ENCODE data around the gene DTNBP1.

DTNBP1 gene

DNA sequence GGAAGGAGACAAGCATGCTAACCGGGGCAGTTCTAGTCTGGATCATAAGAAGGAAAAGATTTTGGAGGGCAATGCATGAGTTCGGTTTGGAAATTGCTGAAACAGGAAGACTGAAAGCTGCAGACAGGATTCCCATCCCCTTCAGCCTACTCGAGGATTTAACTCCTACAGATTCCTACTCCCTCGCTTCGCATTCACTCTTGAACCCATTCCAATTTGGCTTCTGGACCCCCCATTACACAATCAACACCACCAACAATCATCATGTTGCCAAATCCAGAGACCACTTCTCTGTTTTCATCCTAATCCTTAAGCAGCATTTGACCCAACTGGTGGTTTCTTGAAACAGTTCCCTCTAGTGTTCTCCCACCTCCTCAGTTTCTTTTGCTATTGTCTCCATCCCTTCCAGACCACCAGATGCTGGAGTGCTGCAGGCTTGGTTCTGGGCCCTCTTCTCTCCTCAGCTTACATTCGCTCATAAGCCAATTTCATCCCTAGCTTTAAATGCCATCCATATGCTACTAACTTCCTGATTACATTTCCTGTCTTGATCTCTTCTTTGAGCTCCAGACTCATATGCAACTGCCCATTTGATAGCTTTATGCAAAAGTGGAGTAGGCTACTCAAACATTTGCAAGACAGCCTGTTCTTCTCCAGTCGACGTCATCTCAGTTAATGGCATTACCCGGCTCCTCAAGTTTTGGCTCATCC is 66.5 kb downstream of the DTNBP1 start:
- Histone ChIP-seq H3K4me3 (ENCODE audit: low read length) (no peak overlapping the region), H3K27me3 (ENCODE audit: control insufficient read depth, insufficient read depth, low read length) (no peaks in the 10 kb centered on the region), H3K36me3 (ENCODE audit: control insufficient read depth, insufficient read depth, low read length) (no peaks in the 10 kb centered on the region), H3K4me1 (ENCODE audit: control insufficient read depth, insufficient read depth, low read length) (no peaks in the 10 kb centered on the region), H3K9ac (ENCODE audit: low read length) (no peak overlapping the region), H3K9me3 (ENCODE audit: control insufficient read depth, low read length) (no peaks in the 10 kb centered on the region)

DNA sequence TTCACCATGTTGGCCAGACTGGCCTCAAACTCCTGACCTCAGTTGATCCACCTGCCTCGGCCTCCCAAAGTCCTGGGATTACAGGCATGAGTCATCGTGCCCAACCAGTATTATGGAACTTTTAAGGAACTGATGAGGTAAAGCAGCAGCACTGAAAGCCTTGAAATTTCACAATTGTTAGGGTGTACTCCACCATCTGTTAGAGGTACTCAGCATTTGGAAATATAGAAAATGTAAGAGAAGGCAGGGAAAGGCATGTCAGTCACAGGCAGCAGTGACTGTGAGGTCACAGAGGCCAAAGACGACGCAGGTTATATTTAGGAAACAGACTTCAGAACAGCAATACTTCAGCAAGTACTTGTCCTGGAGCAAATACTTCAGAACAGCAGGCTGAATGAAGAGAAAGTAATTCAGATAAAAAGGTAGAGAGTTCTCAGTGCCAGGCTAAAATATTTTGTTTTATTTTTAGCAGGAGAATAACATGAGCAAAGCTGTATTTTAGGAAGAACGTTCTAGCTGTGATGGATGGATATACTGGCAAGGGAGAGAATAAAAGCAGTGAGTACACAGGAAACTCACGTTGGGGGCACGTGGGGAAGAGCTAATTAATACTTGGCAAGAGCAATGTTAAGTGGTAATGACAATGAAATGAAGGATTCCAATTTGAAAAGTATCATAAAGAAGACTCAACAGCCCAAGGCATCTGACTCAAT is 67.2 kb downstream of the DTNBP1 start:
- Histone ChIP-seq H3K9ac (ENCODE audit: low read length) (no peak overlapping the region), H3K36me3 (ENCODE audit: control insufficient read depth, insufficient read depth, low read length) (no peaks in the 10 kb centered on the region), H3K27me3 (ENCODE audit: control insufficient read depth, insufficient read depth, low read length) (no peaks in the 10 kb centered on the region), H3K4me1 (ENCODE audit: control insufficient read depth, insufficient read depth, low read length) (no peaks in the 10 kb centered on the region), H3K9me3 (ENCODE audit: control insufficient read depth, low read length) (no peaks in the 10 kb centered on the region), H3K4me3 (ENCODE audit: low read length) (no peak overlapping the region)

DNA sequence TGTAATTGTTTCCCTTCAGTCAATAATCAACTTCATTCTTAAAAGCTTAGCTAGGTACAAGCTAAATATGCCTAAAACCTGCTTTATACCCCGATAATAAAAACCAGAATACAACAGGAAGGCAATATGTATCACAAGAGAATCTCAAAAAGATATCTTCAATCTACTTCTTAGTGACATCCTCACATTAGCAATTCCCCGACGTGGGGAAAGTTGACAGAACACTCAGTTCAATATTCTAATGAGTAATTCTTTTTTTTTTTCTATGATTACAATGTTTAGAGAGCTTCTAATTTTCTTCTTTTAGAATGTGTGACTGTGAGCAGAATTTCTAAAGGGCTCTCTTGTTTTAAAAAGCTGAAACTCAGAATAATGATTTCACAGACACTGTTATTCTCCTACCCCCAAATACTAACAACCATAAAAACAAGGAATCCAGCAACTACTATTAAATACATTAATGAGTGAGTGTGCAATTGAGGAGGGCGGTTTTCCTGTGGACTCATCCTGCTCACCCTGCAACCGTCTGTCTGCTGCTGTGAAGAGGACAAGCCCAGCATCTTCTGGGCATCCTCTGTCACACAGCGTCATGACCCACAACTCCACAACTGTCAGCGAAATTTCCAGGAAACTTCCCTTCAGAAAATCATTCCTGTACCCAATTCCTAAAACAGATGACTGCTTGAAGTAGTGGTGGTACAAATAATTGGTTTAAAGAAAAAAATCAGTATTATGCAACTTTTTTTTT is 68.1 kb downstream of the DTNBP1 start:
- Histone ChIP-seq H3K36me3 (ENCODE audit: control insufficient read depth, insufficient read depth, low read length) (no peaks in the 10 kb centered on the region), H3K4me3 (ENCODE audit: low read length) (no peak overlapping the region), H3K4me1 (ENCODE audit: control insufficient read depth, insufficient read depth, low read length) (no peaks in the 10 kb centered on the region), H3K9ac (ENCODE audit: low read length) (no peak overlapping the region), H3K27me3 (ENCODE audit: control insufficient read depth, insufficient read depth, low read length) (no peaks in the 10 kb centered on the region), H3K9me3 (ENCODE audit: control insufficient read depth, low read length) (no peaks in the 10 kb centered on the region)

DNA sequence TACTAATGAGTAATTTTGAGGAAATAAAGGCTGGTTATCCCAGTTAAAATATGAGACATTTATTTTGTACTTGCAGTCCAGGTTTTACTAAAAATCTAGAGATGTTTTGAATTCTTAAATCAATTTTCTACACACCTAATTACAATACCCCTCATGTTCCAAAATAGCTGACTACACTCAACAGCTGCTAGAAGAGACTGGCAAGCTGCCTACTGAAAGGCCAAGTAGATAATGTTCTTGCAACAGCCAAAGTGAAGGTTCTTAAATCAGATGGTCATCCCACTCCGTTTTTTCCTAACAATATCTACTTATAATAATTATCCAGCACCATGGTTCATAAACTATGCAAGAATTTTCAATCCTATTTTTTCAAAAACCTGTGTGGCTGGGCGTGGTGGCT is 69.0 kb downstream of the DTNBP1 start:
- Histone ChIP-seq H3K4me3 (ENCODE audit: low read length) (no peak overlapping the region), H3K36me3 (ENCODE audit: control insufficient read depth, insufficient read depth, low read length) (no peaks in the 10 kb centered on the region), H3K4me1 (ENCODE audit: control insufficient read depth, insufficient read depth, low read length) (no peaks in the 10 kb centered on the region), H3K27me3 (ENCODE audit: control insufficient read depth, insufficient read depth, low read length) (no peaks in the 10 kb centered on the region), H3K9me3 (ENCODE audit: control insufficient read depth, low read length) (no peaks in the 10 kb centered on the region), H3K9ac (ENCODE audit: low read length) (no peak overlapping the region)

DNA sequence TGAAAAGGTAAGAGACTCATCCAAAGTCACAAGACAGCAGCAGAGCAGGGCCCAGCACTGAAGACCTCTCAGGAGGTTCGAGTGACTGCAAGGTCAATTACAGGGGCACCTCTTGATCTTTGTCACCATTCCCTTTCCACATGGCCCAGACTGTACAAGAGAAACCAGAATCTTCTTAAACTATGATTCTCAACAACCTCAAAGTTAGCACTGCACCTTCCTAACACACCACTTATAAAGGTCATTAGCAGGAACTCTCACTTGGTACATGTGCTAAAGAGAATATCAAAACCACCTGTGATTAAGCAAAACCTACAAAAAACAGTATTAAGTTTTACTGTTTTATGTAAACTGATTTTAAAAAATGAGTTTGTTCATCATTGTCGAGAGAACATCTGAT is 70.2 kb downstream of the DTNBP1 start:
- Histone ChIP-seq H3K36me3 (ENCODE audit: control insufficient read depth, insufficient read depth, low read length) (no peaks in the 10 kb centered on the region), H3K4me1 (ENCODE audit: control insufficient read depth, insufficient read depth, low read length) (no peaks in the 10 kb centered on the region), H3K9ac (ENCODE audit: low read length) (no peak overlapping the region), H3K9me3 (ENCODE audit: control insufficient read depth, low read length) (no peaks in the 10 kb centered on the region), H3K4me3 (ENCODE audit: low read length) (no peak overlapping the region), H3K27me3 (ENCODE audit: control insufficient read depth, insufficient read depth, low read length) (no peaks in the 10 kb centered on the region)

DNA sequence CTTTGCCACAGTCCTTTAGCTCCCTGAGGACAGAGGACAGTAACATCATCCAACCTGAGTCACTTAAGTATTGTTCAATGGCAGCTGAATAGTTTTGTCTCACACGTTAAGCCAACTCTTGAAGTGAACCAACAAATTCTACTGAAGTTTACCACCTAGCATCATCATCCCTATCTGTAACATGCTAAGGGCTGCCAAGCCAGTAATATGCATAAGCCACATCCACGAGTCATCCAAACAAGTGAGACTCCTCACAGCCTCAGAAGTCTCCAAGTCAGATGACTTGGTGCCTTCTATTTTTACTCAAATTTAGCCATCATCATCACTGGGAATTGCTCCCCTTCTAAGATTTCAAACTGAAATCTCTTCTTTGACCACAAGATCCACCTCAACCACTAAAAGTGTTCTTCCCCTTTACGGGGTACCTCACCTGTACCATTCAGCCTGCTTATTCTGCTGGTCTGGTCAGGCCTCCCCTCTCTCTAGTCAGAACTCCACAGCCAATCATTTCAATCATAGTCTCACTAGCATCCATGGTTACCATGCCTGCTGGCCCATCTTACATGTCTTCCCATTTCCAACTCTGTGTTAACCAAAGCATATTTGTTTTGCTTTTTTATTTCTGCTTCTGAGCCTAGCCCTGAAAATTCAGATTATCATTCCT is 73.7 kb downstream of the DTNBP1 start:
- Histone ChIP-seq H3K4me1 (ENCODE audit: control insufficient read depth, insufficient read depth, low read length) (no peaks in the 10 kb centered on the region), H3K9ac (ENCODE audit: low read length) (no peak overlapping the region), H3K4me3 (ENCODE audit: low read length) (no peak overlapping the region), H3K9me3 (ENCODE audit: control insufficient read depth, low read length) (no peaks in the 10 kb centered on the region), H3K27me3 (ENCODE audit: control insufficient read depth, insufficient read depth, low read length) (no peaks in the 10 kb centered on the region), H3K36me3 (ENCODE audit: control insufficient read depth, insufficient read depth, low read length) (no peaks in the 10 kb centered on the region)

DNA sequence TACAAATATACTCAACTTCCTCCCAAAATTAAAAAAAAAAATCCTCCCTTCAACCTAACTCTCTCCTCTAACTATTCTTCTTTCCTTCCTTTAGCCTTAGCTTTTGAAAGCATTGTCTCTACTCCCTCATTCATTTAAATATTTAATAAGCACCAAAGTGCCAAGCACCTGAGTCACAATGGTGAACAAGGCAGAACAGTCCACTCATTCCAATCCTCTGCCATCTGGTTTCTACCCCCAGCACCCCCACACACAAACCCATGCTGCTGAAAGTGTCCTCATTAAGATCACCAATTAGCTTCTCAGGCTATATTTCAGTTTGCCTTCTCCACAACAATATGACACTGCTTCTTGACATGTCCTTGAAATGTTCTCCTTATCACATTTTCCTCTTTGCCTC is 76.3 kb downstream of the DTNBP1 start:
- Histone ChIP-seq H3K4me1 (ENCODE audit: control insufficient read depth, insufficient read depth, low read length) (no peaks in the 10 kb centered on the region), H3K9ac (ENCODE audit: low read length) (no peak overlapping the region), H3K27me3 (ENCODE audit: control insufficient read depth, insufficient read depth, low read length) (no peaks in the 10 kb centered on the region), H3K36me3 (ENCODE audit: control insufficient read depth, insufficient read depth, low read length) (no peaks in the 10 kb centered on the region), H3K4me3 (ENCODE audit: low read length) (no peak overlapping the region), H3K9me3 (ENCODE audit: control insufficient read depth, low read length) (no peaks in the 10 kb centered on the region)

DNA sequence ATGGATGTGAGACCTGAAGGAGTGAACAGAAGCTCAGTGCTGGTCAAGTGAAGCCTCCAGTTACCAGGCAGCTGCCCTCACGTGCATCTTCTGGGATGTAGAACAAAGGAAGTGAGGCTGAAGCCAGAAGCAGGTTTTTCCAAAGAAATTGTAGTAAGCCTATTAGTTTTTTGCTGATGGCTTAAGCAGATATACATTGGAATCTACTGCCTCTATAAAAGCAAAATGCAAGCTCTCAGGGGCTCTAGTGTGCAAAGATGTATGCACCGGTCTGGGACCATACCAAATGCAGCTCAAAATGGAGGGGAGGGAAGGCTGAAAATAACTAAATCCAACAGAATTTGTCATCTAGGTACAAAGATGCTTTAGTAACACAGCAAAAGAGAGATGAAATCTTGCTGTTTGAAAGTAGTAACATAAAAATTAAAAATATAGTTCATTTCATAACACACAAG is 77.0 kb downstream of the DTNBP1 start:
- Histone ChIP-seq H3K9me3 (ENCODE audit: control insufficient read depth, low read length) (no peaks in the 10 kb centered on the region), H3K4me1 (ENCODE audit: control insufficient read depth, insufficient read depth, low read length) (no peaks in the 10 kb centered on the region), H3K36me3 (ENCODE audit: control insufficient read depth, insufficient read depth, low read length) (no peaks in the 10 kb centered on the region), H3K9ac (ENCODE audit: low read length) (no peak overlapping the region), H3K4me3 (ENCODE audit: low read length) (no peak overlapping the region), H3K27me3 (ENCODE audit: control insufficient read depth, insufficient read depth, low read length) (no peaks in the 10 kb centered on the region)

DNA sequence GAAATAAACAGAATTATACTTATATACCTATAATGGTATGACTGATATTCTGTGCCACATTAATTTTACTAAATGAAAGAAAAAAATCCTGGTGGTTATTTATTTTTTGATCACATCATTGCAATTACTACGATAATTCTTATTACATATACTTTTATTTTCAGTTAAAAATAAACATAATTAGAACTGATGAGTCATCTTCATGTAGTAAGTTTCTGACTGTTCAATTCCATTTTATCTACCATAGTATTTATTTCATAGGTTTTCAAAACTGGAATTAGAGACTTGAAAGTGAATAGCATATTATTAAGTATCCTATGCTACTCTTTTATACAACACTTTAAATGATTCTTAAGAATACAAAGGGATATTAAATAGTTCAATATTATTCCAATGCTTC is 80.3 kb downstream of the DTNBP1 start:
- Histone ChIP-seq H3K9me3 (ENCODE audit: control insufficient read depth, low read length) (no peaks in the 10 kb centered on the region), H3K4me3 (ENCODE audit: low read length) (no peak overlapping the region), H3K4me1 (ENCODE audit: control insufficient read depth, insufficient read depth, low read length) (peaks cover 7% of the 10 kb centered on the region), H3K27me3 (ENCODE audit: control insufficient read depth, insufficient read depth, low read length) (no peaks in the 10 kb centered on the region), H3K9ac (ENCODE audit: low read length) (no peak overlapping the region), H3K36me3 (ENCODE audit: control insufficient read depth, insufficient read depth, low read length) (no peaks in the 10 kb centered on the region)

DNA sequence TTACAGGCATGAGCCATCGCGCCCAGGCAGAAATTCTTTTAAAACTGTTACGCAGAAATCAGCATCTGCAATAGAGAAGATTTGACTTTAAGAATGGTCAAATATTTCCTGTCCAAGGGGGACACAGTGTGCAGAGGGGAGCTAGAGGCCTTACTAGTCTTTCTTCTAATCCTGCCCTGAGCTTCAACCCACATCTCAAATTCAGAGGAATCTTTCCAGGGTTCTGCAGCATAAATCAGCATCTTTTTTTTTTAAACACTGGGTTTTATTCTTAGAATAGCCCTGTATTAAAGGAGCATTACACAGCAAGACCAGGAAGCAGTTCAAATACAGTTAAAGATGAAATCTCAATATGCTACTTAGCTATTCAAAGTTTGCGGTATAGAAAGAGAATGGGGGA is 81.1 kb downstream of the DTNBP1 start:
- H3K27me3 ChIP-seq (ENCODE audit: control insufficient read depth, insufficient read depth, low read length): no peaks in the 10 kb centered on the region
- H3K4me3 ChIP-seq (ENCODE audit: low read length): no peak overlapping the region
- H3K4me1 ChIP-seq (ENCODE audit: control insufficient read depth, insufficient read depth, low read length): peaks cover 10% of the 10 kb centered on the region
- no peak overlapping the region for H3K9ac ChIP-seq (ENCODE audit: low read length)
- no peaks in the 10 kb centered on the region for H3K36me3 ChIP-seq (ENCODE audit: control insufficient read depth, insufficient read depth, low read length)
- no peaks in the 10 kb centered on the region for H3K9me3 ChIP-seq (ENCODE audit: control insufficient read depth, low read length)

DNA sequence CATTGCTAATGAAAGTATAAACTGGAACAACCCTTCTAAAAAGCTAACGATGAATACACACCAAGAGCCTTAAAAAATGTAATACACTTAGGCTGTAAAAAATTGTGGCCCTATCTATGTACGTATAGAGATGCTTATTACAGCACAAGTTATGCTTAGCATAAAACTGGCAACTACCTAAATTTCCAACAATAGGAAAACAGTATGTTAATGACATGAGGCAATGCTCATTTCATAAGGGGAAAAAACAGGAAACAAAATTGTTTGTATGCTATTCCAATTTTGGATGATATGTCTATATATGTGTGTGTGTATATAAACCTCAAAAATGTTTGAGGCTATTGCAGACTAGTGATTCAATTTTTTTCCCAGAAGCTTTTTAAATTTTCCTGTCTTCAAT is 82.5 kb downstream of the DTNBP1 start:
- Histone ChIP-seq H3K4me1 (ENCODE audit: control insufficient read depth, insufficient read depth, low read length) (peaks cover 10% of the 10 kb centered on the region), H3K36me3 (ENCODE audit: control insufficient read depth, insufficient read depth, low read length) (no peaks in the 10 kb centered on the region), H3K4me3 (ENCODE audit: low read length) (no peak overlapping the region), H3K9ac (ENCODE audit: low read length) (no peak overlapping the region), H3K9me3 (ENCODE audit: control insufficient read depth, low read length) (no peaks in the 10 kb centered on the region), H3K27me3 (ENCODE audit: control insufficient read depth, insufficient read depth, low read length) (no peaks in the 10 kb centered on the region)
